ENCODE measurements around the gene C2CD3. TPM values are rescaled to one million over a fixed set of nuclear protein-coding genes. Genes with fewer than 3 reads are reported as not detected.

The C2CD3 gene
- total and polyA plus RNA-seq, 9 of the 15 experiments (the other 6 are each of a cell fraction or from before 2014, with no cell fraction given) = 4.4 to 20.2 (median 15.4) TPM

DNA sequence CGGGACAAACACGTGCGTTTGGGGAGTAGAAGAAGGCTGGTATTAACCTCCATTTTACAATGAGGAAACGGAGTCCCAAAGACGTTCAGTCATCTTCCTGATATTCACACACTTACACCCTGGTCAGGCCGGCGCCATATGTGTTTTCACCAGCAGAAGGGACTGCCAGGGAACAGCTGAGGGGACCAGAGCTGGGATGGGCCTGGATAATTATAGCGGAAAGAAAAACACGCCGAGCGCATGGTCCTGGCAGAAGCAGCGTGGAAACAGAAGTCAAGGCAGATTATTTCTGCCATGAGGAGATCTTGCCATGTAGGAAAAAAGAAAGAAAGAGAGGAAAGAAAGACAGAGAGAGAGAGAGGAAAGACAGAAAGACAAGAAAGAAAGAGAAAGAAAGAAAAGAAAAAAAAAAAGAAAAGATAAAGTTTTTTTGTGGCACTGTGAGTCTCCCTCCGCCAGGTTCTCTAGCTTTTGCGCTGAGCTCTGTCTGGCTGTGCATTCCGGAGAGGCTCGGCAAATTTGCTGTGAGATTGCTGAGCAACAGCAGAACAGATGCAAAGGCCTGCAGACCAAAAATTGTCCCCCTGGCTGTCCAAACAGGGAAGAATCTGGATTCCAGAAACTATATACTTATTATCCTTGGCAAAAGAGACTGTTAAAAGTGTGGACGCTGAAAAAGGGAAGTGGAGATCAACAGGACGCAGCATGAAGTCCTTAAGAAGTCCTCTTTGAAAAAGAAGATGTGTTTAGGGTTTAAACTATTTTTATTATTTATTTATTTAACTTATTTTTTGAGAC lies 186.9 kb downstream of the C2CD3 start (continued):
- TF ChIP-seq, protein P1, sequence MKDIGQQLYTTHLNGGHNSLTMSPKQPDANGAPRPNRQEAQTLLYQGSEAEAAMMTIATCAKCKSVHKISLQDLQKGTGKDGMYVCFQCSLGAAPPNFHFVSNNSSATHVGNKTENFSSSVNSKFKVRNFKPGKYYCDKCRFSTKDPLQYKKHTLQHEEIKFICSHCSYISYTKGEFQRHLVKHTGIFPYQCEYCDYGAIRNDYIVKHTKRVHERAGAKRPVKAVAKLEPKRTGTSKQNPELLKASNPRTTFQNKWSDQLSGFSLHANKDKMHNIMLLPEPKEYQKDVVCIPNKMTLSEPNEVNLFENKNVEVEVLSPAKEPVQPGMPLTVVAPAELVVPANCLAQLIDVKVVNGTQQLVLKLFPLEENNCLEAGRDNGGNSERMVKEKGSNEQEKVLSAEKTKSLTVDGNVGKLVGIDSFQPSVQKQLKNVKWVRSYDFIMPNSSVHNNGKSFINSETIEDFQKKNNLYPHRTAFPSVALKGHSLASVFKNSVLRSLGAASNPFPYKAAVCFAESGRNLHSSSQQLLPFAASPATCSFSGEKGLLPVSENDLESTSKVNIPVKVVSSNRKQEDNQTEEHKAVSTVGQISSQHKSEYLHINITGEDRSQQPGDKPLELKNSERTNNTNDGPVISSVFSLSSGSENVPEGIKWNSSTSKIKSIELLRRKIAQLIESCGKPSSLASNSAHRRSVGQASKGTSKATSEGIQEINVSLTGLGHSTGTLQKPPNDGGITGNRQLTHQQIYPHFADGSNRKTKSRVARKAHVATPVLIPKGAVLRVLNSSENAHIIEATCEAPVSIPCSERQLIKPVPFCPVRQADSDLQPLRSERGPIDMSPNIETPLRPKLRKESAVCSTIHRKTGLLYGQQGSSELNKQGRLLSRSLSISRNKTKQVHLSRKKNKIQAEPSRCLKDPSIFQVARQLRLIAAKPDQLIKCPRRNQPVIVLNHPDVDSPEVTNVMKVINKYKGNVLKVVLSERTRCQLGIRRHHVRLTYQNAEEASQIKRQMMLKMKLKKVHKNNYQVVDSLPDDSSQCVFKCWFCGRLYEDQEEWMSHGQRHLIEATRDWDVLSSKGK (CRISPR knock-in tag; IDR thresholded peaks at IDR 0.05) = no peak
- no peak for TF ChIP-seq ZNF274 (IDR thresholded peaks at IDR 0.05; ENCODE audit: borderline replicate concordance, low read depth, low read length)
- TF ChIP-seq SP1 (CRISPR knock-in tag; IDR thresholded peaks at IDR 0.05) = no peak
- TF ChIP-seq, protein P2, sequence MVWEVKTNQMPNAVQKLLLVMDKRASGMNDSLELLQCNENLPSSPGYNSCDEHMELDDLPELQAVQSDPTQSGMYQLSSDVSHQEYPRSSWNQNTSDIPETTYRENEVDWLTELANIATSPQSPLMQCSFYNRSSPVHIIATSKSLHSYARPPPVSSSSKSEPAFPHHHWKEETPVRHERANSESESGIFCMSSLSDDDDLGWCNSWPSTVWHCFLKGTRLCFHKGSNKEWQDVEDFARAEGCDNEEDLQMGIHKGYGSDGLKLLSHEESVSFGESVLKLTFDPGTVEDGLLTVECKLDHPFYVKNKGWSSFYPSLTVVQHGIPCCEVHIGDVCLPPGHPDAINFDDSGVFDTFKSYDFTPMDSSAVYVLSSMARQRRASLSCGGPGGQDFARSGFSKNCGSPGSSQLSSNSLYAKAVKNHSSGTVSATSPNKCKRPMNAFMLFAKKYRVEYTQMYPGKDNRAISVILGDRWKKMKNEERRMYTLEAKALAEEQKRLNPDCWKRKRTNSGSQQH (CRISPR knock-in tag; IDR thresholded peaks at IDR 0.05) = peak; percentile 12; the same call in 1 of the 2 replicates
- TF ChIP-seq ZNF24 (IDR thresholded peaks at IDR 0.05) = no peak
- TF ChIP-seq MAFF (IDR thresholded peaks at IDR 0.05; ENCODE audit: low read length) = no peak
- TF ChIP-seq, protein P3, sequence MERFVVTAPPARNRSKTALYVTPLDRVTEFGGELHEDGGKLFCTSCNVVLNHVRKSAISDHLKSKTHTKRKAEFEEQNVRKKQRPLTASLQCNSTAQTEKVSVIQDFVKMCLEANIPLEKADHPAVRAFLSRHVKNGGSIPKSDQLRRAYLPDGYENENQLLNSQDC (CRISPR knock-in tag; IDR thresholded peaks at IDR 0.05) = no peak
- TF ChIP-seq BACH1 (tag; IDR thresholded peaks at IDR 0.05) = no peak
- peak; percentile 77; the same call in 1 of the 2 replicates for TF ChIP-seq ZKSCAN8 (CRISPR knock-in tag; IDR thresholded peaks at IDR 0.05)
- TF ChIP-seq, protein P4, sequence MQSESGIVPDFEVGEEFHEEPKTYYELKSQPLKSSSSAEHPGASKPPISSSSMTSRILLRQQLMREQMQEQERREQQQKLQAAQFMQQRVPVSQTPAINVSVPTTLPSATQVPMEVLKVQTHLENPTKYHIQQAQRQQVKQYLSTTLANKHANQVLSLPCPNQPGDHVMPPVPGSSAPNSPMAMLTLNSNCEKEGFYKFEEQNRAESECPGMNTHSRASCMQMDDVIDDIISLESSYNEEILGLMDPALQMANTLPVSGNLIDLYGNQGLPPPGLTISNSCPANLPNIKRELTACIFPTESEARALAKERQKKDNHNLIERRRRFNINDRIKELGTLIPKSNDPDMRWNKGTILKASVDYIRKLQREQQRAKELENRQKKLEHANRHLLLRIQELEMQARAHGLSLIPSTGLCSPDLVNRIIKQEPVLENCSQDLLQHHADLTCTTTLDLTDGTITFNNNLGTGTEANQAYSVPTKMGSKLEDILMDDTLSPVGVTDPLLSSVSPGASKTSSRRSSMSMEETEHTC (IDR thresholded peaks at IDR 0.05) = no peak
- no peak for TF ChIP-seq GATAD2B (IDR thresholded peaks at IDR 0.05; ENCODE audit: borderline replicate concordance)
- TF ChIP-seq, protein P5, sequence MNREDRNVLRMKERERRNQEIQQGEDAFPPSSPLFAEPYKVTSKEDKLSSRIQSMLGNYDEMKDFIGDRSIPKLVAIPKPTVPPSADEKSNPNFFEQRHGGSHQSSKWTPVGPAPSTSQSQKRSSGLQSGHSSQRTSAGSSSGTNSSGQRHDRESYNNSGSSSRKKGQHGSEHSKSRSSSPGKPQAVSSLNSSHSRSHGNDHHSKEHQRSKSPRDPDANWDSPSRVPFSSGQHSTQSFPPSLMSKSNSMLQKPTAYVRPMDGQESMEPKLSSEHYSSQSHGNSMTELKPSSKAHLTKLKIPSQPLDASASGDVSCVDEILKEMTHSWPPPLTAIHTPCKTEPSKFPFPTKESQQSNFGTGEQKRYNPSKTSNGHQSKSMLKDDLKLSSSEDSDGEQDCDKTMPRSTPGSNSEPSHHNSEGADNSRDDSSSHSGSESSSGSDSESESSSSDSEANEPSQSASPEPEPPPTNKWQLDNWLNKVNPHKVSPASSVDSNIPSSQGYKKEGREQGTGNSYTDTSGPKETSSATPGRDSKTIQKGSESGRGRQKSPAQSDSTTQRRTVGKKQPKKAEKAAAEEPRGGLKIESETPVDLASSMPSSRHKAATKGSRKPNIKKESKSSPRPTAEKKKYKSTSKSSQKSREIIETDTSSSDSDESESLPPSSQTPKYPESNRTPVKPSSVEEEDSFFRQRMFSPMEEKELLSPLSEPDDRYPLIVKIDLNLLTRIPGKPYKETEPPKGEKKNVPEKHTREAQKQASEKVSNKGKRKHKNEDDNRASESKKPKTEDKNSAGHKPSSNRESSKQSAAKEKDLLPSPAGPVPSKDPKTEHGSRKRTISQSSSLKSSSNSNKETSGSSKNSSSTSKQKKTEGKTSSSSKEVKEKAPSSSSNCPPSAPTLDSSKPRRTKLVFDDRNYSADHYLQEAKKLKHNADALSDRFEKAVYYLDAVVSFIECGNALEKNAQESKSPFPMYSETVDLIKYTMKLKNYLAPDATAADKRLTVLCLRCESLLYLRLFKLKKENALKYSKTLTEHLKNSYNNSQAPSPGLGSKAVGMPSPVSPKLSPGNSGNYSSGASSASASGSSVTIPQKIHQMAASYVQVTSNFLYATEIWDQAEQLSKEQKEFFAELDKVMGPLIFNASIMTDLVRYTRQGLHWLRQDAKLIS (CRISPR knock-in tag; IDR thresholded peaks at IDR 0.05) = no peak
- no peak for TF ChIP-seq RBBP5 (IDR thresholded peaks at IDR 0.05; ENCODE audit: borderline replicate concordance, insufficient read depth, low read length, poor library complexity, severe bottlenecking)
- TF ChIP-seq KDM1A (IDR thresholded peaks at IDR 0.05) = no peak
- peak; percentile 57; the same call in 1 of the 2 replicates for TF ChIP-seq MTA1 (IDR thresholded peaks at IDR 0.05; ENCODE audit: borderline replicate concordance)
